K562 (cell line): ENCODE data around the gene TUBD1.

ENCODE experiments used
- CREB1 ChIP-seq, 2 experiments: sonication (generic) in 1 of 2; formaldehyde crosslinking in 1 of 2; IDR thresholded peaks; 2 replicates each; pipeline versions ENCODE4 v1.6.1 to v1.8.0; 2012 to 2022; ENCODE audit warnings: inconsistent platforms in 1 of 2, mild to moderate bottlenecking in 1 of 2, missing genetic modification reagents in 1 of 2, moderate library complexity in 1 of 2
- MXI1 ChIP-seq: IDR thresholded peaks from 2 replicates; pipeline ENCODE4 v1.6.1; 2011; ENCODE audit warnings: low read depth, mild to moderate bottlenecking, improper control_type of control experiment, low read length
- RAD21 ChIP-seq, 2 experiments: fragments of 250-450 bp in 1 of 2; fragments of 450-650 bp in 1 of 2; sonication (Bioruptor Pico) in 1 of 2; formaldehyde crosslinking in 1 of 2; IDR thresholded peaks in 1 of 2; conservative IDR thresholded peaks in 1 of 2; 2 replicates each; pipeline versions ENCODE4 v1.4.0 to v1.8.0; 2020 to 2022; ENCODE audit warnings: mild to moderate bottlenecking in 2 of 2, moderate library complexity in 1 of 2
- SMARCE1 ChIP-seq: fragments of 450-650 bp; IDR thresholded peaks from 2 replicates; pipeline ENCODE4 v1.7.1; 2016; ENCODE audit warnings: mild to moderate bottlenecking
- TAF1 ChIP-seq: IDR thresholded peaks from 2 replicates; pipeline ENCODE4 v1.6.1; 2011; ENCODE audit warnings: mild to moderate bottlenecking, low read length, moderate library complexity; ENCODE audit not compliant: insufficient read depth, control insufficient read depth, severe bottlenecking; ENCODE audit errors: extremely low read depth
- ZFP30 ChIP-seq: fragments of 250-450 bp; sonication (Bioruptor Pico); IDR thresholded peaks from 2 replicates; pipeline ENCODE4 v1.8.0; 2022; ENCODE audit warnings: moderate library complexity, mild to moderate bottlenecking, inconsistent platforms, borderline replicate concordance
- ZNF780A ChIP-seq: fragments of 250-450 bp; sonication (Bioruptor Pico); IDR thresholded peaks from 2 replicates; pipeline ENCODE4 v1.5.0; 2021; ENCODE audit warnings: mild to moderate bottlenecking
- ZNF830 ChIP-seq: fragments of 250-450 bp; sonication (Bioruptor Pico); IDR thresholded peaks from 2 replicates; pipeline ENCODE4 v1.5.0; 2021; ENCODE audit warnings: mild to moderate bottlenecking
- TF ChIP-seq, protein P1 (sequence below), 3 experiments: IDR thresholded peaks in 2 of 3; conservative IDR thresholded peaks in 1 of 3; 2 replicates each; pipeline ENCODE4 v1.5.1; 2011 to 2012; ENCODE audit warnings: low read length in 3 of 3, mild to moderate bottlenecking in 3 of 3, control low read depth in 2 of 3, improper control_type of control experiment in 1 of 3, inconsistent platforms in 1 of 3, low read depth in 1 of 3, mixed read lengths in 1 of 3, moderate library complexity in 1 of 3; ENCODE audit not compliant: insufficient read depth in 2 of 3
- TF ChIP-seq, protein P2 (sequence below), 2 experiments: IDR thresholded peaks; 2 replicates each; pipeline ENCODE4 v1.6.1; 2012; ENCODE audit warnings: improper control_type of control experiment in 2 of 2, low read depth in 2 of 2, low read length in 2 of 2, borderline replicate concordance in 1 of 2

DNA sequence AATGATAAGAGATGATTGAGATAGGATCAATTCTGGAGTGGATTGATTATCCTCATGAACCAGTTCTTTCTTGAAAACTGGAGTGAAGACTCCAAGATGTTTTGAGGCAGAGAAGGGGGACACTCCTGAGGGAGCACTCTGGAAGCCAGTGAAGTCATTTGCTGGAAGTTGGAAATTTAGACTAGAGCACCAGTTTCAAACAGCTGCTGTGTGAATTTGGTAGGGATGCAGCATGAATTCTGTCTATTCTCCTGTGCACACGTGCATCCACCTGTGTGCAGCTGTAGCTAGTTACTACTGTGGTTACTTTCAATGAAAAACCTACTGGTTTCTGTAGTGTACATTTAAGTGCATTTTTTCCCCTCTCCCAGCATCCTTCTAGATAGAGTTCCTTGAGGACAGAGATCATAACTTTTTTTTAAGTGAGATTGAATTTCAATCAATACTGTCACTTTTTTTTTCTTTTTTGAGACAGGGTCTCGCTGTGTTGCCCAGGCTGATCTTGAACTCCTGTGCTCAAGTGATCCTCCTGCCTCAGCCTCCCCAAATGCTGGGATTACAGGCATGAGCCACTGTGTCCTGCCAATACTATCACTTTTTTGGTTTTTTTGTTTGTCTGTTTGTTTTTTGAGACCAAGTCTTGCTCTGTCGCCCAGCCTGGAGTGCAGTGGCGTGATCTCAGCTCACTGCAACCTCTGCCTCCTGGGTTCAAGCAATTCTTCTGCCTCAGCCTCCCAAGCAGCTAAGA is 65.9 kb downstream of the TUBD1 start:
- TF ChIP-seq ZFP30 (CRISPR knock-in tag) (no peak), RAD21 (CRISPR knock-in tag; conservative IDR thresholded peaks at IDR 0.05 in 1 of 2, IDR thresholded peaks at IDR 0.05 in 1 of 2) (no peak), MXI1 (no peak), CREB1 (IDR thresholded peaks at IDR 0.05) (no peak), CREB1 (CRISPR knock-in tag; IDR thresholded peaks at IDR 0.05) (no peak), ZNF830 (no peak), ZNF780A (CRISPR knock-in tag) (no peak), TAF1 (no peak), SMARCE1 (no peak)
- TF ChIP-seq, protein P1, sequence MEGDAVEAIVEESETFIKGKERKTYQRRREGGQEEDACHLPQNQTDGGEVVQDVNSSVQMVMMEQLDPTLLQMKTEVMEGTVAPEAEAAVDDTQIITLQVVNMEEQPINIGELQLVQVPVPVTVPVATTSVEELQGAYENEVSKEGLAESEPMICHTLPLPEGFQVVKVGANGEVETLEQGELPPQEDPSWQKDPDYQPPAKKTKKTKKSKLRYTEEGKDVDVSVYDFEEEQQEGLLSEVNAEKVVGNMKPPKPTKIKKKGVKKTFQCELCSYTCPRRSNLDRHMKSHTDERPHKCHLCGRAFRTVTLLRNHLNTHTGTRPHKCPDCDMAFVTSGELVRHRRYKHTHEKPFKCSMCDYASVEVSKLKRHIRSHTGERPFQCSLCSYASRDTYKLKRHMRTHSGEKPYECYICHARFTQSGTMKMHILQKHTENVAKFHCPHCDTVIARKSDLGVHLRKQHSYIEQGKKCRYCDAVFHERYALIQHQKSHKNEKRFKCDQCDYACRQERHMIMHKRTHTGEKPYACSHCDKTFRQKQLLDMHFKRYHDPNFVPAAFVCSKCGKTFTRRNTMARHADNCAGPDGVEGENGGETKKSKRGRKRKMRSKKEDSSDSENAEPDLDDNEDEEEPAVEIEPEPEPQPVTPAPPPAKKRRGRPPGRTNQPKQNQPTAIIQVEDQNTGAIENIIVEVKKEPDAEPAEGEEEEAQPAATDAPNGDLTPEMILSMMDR (IDR thresholded peaks at IDR 0.05 in 2 of 3, conservative IDR thresholded peaks at IDR 0.05 in 1 of 3; ENCODE audit: insufficient read depth in 2 of 3, low read depth in 1 of 3, low read length in 3 of 3): no peak
- TF ChIP-seq, protein P2, sequence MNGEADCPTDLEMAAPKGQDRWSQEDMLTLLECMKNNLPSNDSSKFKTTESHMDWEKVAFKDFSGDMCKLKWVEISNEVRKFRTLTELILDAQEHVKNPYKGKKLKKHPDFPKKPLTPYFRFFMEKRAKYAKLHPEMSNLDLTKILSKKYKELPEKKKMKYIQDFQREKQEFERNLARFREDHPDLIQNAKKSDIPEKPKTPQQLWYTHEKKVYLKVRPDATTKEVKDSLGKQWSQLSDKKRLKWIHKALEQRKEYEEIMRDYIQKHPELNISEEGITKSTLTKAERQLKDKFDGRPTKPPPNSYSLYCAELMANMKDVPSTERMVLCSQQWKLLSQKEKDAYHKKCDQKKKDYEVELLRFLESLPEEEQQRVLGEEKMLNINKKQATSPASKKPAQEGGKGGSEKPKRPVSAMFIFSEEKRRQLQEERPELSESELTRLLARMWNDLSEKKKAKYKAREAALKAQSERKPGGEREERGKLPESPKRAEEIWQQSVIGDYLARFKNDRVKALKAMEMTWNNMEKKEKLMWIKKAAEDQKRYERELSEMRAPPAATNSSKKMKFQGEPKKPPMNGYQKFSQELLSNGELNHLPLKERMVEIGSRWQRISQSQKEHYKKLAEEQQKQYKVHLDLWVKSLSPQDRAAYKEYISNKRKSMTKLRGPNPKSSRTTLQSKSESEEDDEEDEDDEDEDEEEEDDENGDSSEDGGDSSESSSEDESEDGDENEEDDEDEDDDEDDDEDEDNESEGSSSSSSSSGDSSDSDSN (IDR thresholded peaks at IDR 0.05; ENCODE audit: borderline replicate concordance in 1 of 2, low read depth in 2 of 2, low read length in 2 of 2): no peak
